ENCODE measurements around the gene LAMB4. TPM values are rescaled to one million over a fixed set of nuclear protein-coding genes. Genes with fewer than 3 reads are reported as not detected.

Gene LAMB4
- total and polyA plus RNA-seq, 2 donors from 2014 or later = 1.2 to 5.4 TPM

- Histone ChIP-seq H3K36me3 (ENCODE audit: control insufficient read depth in 2 of 3, insufficient read depth in 3 of 3, low read length in 3 of 3) (no peaks in the 10 kb centered on the region), H3K27me3 (ENCODE audit: control insufficient read depth, insufficient read depth, low read length) (no peaks in the 10 kb centered on the region), H3K4me3 (ENCODE audit: low read length in 3 of 3) (no peak overlapping the region), H3K4me1 (ENCODE audit: control insufficient read depth in 2 of 3, insufficient read depth in 2 of 3, low read depth in 1 of 3, low read length in 3 of 3) (no peaks in the 10 kb centered on the region), H3K9me3 (ENCODE audit: control insufficient read depth in 2 of 3, insufficient read depth in 1 of 3, low read length in 3 of 3) (no peaks in the 10 kb centered on the region), H3K27ac (ENCODE audit: low read depth in 2 of 2, low read length in 2 of 2) (no peak overlapping the region), H3K9ac (ENCODE audit: low read length in 3 of 3) (no peak overlapping the region)
- intact Hi-C loops (cut with DNase I) = no loop called here
- DNase-seq (no peak), FAIRE-seq (no peak)
- TF ChIP-seq, protein P1, sequence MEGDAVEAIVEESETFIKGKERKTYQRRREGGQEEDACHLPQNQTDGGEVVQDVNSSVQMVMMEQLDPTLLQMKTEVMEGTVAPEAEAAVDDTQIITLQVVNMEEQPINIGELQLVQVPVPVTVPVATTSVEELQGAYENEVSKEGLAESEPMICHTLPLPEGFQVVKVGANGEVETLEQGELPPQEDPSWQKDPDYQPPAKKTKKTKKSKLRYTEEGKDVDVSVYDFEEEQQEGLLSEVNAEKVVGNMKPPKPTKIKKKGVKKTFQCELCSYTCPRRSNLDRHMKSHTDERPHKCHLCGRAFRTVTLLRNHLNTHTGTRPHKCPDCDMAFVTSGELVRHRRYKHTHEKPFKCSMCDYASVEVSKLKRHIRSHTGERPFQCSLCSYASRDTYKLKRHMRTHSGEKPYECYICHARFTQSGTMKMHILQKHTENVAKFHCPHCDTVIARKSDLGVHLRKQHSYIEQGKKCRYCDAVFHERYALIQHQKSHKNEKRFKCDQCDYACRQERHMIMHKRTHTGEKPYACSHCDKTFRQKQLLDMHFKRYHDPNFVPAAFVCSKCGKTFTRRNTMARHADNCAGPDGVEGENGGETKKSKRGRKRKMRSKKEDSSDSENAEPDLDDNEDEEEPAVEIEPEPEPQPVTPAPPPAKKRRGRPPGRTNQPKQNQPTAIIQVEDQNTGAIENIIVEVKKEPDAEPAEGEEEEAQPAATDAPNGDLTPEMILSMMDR (IDR thresholded peaks at IDR 0.05; ENCODE audit: borderline replicate concordance, extremely low read depth, insufficient read depth) = no peak
Measured at GRCh38 chr7:108127461-108127860, 2.7 kb downstream of the LAMB4 start.

- FAIRE-seq = no peak
- intact Hi-C loops (cut with DNase I) = no loop called here
- TF ChIP-seq, protein P1 (IDR thresholded peaks at IDR 0.05; ENCODE audit: borderline replicate concordance, extremely low read depth, insufficient read depth) = no peak
Measured at GRCh38 chr7:108124820-108125219, 5.3 kb downstream of the LAMB4 start.

GRCh38 chr7:108122181-108122580 is 8.0 kb downstream of the LAMB4 start:
- no peak overlapping the region for H3K9ac ChIP-seq (ENCODE audit: low read length in 3 of 3)
- H3K4me1 ChIP-seq (ENCODE audit: control insufficient read depth in 2 of 3, insufficient read depth in 2 of 3, low read depth in 1 of 3, low read length in 3 of 3) = no peaks in the 10 kb centered on the region
- DNase-seq (no peak), FAIRE-seq (no peak)
- no peak overlapping the region for H3K27ac ChIP-seq (ENCODE audit: low read depth in 2 of 2, low read length in 2 of 2)
- no peaks in the 10 kb centered on the region for H3K27me3 ChIP-seq (ENCODE audit: control insufficient read depth, insufficient read depth, low read length)
- H3K4me3 ChIP-seq (ENCODE audit: low read length in 3 of 3) = no peak overlapping the region
- intact Hi-C loops (cut with DNase I) = no loop called here
- H3K9me3 ChIP-seq (ENCODE audit: control insufficient read depth in 2 of 3, insufficient read depth in 1 of 3, low read length in 3 of 3) = no peaks in the 10 kb centered on the region
- no peaks in the 10 kb centered on the region for H3K36me3 ChIP-seq (ENCODE audit: control insufficient read depth in 2 of 3, insufficient read depth in 3 of 3, low read length in 3 of 3)
- TF ChIP-seq, protein P1 (IDR thresholded peaks at IDR 0.05; ENCODE audit: borderline replicate concordance, extremely low read depth, insufficient read depth) = no peak

More at GRCh38 chr7:108124820-108125219, 5.3 kb downstream of the LAMB4 start:
- no peaks in the 10 kb centered on the region for H3K4me1 ChIP-seq (ENCODE audit: control insufficient read depth in 2 of 3, insufficient read depth in 2 of 3, low read depth in 1 of 3, low read length in 3 of 3)
- no peak overlapping the region for H3K9ac ChIP-seq (ENCODE audit: low read length in 3 of 3)
- no peak overlapping the region for H3K4me3 ChIP-seq (ENCODE audit: low read length in 3 of 3)
- H3K27me3 ChIP-seq (ENCODE audit: control insufficient read depth, insufficient read depth, low read length) = no peaks in the 10 kb centered on the region
- no peaks in the 10 kb centered on the region for H3K9me3 ChIP-seq (ENCODE audit: control insufficient read depth in 2 of 3, insufficient read depth in 1 of 3, low read length in 3 of 3)
- no peak overlapping the region for H3K27ac ChIP-seq (ENCODE audit: low read depth in 2 of 2, low read length in 2 of 2)
- no peak for DNase-seq
- no peaks in the 10 kb centered on the region for H3K36me3 ChIP-seq (ENCODE audit: control insufficient read depth in 2 of 3, insufficient read depth in 3 of 3, low read length in 3 of 3)

GRCh38 chr7:108120933-108121332 is 9.2 kb downstream of the LAMB4 start:
- DNase-seq (no peak), FAIRE-seq (no peak)
- H3K27ac ChIP-seq (ENCODE audit: low read depth in 2 of 2, low read length in 2 of 2) = no peak overlapping the region
- H3K9ac ChIP-seq (ENCODE audit: low read length in 3 of 3) = no peak overlapping the region
- no peaks in the 10 kb centered on the region for H3K9me3 ChIP-seq (ENCODE audit: control insufficient read depth in 2 of 3, insufficient read depth in 1 of 3, low read length in 3 of 3)
- H3K4me1 ChIP-seq (ENCODE audit: control insufficient read depth in 2 of 3, insufficient read depth in 2 of 3, low read depth in 1 of 3, low read length in 3 of 3) = no peaks in the 10 kb centered on the region
- no peaks in the 10 kb centered on the region for H3K27me3 ChIP-seq (ENCODE audit: control insufficient read depth, insufficient read depth, low read length)
- TF ChIP-seq, protein P1 (IDR thresholded peaks at IDR 0.05; ENCODE audit: borderline replicate concordance, extremely low read depth, insufficient read depth) = no peak
- H3K36me3 ChIP-seq (ENCODE audit: control insufficient read depth in 2 of 3, insufficient read depth in 3 of 3, low read length in 3 of 3) = no peaks in the 10 kb centered on the region
- intact Hi-C loops (cut with DNase I) = no loop called here
- no peak overlapping the region for H3K4me3 ChIP-seq (ENCODE audit: low read length in 3 of 3)
